H1 (cell line): ENCODE measurements around the gene GLB1L2. TPM values are rescaled to one million over a fixed set of nuclear protein-coding genes. Genes with fewer than 3 reads are reported as not detected.

Source experiments
- CBX5 ChIP-seq: fragments of 300-800, 300-1000 bp; sonication (generic); IDR thresholded peaks from 2 replicates; pipeline ENCODE4 v1.7.1; 2016; ENCODE audit warnings: antibody characterized with exemption, low read length, low read depth
- SIN3A ChIP-seq, 2 experiments: IDR thresholded peaks in 1 of 2; conservative IDR thresholded peaks in 1 of 2; 2 replicates each; pipeline ENCODE4 v1.6.1; 2011 to 2012; ENCODE audit warnings: low read length in 2 of 2, improper control_type of control experiment in 1 of 2, low read depth in 1 of 2, mild to moderate bottlenecking in 1 of 2
- ZNF274 ChIP-seq: IDR thresholded peaks from 2 replicates; pipeline ENCODE4 v1.7.0; 2012; ENCODE audit warnings: low read length, borderline replicate concordance; ENCODE audit errors: extremely low read depth
- polyA plus RNA-seq, 7 experiments: library from polyadenylated mRNA; depleted of rRNA in 3 of 7; stranded (reverse) in 5 of 7; unstranded in 2 of 7; fragments of >200 nt in 5 of 7; fragments of 200-250 nt in 2 of 7; gene quantifications; 1 replicate in 5 of 7; 2 replicates in 1 of 7; 4 replicates in 1 of 7; pipeline versions ENCODE4 v1.2.1 to v1.2.3, GENCODE V29; 2011 to 2013; ENCODE audit warnings: missing spikeins in 2 of 7, mixed read lengths in 2 of 7
- total RNA-seq: library from RNA; stranded (reverse); fragmentation: NEBNext Ultra II Directional; extraction: Animal tissue kit (Norgen Biotek cat#: 25700); gene quantifications from 2 replicates; pipeline ENCODE4 v1.2.1, GENCODE V29; 2021
- TF ChIP-seq, protein P1 (sequence below): fragments of 300-600 bp; sonication (generic); IDR thresholded peaks from 2 replicates; pipeline ENCODE4 v1.7.1; 2012; ENCODE audit warnings: low read length, moderate library complexity, mild to moderate bottlenecking, inconsistent platforms; ENCODE audit not compliant: insufficient replicate concordance

GLB1L2 gene
- total and polyA plus RNA-seq, 2 of the 8 experiments (the other 6 are each of a cell fraction or from before 2014, with no cell fraction given) = 4.4 to 7.9 TPM

DNA sequence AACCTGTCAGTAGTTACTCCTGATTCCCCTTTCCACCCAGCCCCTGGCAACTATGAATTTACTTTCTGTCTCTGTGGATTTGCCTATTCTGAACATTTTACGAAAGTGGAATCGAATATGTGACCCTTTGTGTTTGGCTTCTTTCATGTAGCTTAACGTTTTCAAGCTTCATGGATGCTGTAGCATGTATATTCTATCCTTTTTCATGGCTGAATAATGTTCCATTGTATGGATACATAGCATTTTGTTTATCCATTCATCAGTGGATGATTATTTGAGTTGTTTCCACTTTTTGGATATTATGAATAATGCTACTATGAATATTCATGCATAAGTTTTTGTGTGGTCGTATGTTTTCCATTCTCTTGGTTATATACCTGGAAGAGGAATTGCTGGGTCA lies 9.2 kb upstream of the GLB1L2 start (continued):
- TF ChIP-seq SIN3A (conservative IDR thresholded peaks at IDR 0.05 in 1 of 2, IDR thresholded peaks at IDR 0.05 in 1 of 2; ENCODE audit: low read depth in 1 of 2, low read length in 2 of 2) = no peak
- TF ChIP-seq, protein P1, sequence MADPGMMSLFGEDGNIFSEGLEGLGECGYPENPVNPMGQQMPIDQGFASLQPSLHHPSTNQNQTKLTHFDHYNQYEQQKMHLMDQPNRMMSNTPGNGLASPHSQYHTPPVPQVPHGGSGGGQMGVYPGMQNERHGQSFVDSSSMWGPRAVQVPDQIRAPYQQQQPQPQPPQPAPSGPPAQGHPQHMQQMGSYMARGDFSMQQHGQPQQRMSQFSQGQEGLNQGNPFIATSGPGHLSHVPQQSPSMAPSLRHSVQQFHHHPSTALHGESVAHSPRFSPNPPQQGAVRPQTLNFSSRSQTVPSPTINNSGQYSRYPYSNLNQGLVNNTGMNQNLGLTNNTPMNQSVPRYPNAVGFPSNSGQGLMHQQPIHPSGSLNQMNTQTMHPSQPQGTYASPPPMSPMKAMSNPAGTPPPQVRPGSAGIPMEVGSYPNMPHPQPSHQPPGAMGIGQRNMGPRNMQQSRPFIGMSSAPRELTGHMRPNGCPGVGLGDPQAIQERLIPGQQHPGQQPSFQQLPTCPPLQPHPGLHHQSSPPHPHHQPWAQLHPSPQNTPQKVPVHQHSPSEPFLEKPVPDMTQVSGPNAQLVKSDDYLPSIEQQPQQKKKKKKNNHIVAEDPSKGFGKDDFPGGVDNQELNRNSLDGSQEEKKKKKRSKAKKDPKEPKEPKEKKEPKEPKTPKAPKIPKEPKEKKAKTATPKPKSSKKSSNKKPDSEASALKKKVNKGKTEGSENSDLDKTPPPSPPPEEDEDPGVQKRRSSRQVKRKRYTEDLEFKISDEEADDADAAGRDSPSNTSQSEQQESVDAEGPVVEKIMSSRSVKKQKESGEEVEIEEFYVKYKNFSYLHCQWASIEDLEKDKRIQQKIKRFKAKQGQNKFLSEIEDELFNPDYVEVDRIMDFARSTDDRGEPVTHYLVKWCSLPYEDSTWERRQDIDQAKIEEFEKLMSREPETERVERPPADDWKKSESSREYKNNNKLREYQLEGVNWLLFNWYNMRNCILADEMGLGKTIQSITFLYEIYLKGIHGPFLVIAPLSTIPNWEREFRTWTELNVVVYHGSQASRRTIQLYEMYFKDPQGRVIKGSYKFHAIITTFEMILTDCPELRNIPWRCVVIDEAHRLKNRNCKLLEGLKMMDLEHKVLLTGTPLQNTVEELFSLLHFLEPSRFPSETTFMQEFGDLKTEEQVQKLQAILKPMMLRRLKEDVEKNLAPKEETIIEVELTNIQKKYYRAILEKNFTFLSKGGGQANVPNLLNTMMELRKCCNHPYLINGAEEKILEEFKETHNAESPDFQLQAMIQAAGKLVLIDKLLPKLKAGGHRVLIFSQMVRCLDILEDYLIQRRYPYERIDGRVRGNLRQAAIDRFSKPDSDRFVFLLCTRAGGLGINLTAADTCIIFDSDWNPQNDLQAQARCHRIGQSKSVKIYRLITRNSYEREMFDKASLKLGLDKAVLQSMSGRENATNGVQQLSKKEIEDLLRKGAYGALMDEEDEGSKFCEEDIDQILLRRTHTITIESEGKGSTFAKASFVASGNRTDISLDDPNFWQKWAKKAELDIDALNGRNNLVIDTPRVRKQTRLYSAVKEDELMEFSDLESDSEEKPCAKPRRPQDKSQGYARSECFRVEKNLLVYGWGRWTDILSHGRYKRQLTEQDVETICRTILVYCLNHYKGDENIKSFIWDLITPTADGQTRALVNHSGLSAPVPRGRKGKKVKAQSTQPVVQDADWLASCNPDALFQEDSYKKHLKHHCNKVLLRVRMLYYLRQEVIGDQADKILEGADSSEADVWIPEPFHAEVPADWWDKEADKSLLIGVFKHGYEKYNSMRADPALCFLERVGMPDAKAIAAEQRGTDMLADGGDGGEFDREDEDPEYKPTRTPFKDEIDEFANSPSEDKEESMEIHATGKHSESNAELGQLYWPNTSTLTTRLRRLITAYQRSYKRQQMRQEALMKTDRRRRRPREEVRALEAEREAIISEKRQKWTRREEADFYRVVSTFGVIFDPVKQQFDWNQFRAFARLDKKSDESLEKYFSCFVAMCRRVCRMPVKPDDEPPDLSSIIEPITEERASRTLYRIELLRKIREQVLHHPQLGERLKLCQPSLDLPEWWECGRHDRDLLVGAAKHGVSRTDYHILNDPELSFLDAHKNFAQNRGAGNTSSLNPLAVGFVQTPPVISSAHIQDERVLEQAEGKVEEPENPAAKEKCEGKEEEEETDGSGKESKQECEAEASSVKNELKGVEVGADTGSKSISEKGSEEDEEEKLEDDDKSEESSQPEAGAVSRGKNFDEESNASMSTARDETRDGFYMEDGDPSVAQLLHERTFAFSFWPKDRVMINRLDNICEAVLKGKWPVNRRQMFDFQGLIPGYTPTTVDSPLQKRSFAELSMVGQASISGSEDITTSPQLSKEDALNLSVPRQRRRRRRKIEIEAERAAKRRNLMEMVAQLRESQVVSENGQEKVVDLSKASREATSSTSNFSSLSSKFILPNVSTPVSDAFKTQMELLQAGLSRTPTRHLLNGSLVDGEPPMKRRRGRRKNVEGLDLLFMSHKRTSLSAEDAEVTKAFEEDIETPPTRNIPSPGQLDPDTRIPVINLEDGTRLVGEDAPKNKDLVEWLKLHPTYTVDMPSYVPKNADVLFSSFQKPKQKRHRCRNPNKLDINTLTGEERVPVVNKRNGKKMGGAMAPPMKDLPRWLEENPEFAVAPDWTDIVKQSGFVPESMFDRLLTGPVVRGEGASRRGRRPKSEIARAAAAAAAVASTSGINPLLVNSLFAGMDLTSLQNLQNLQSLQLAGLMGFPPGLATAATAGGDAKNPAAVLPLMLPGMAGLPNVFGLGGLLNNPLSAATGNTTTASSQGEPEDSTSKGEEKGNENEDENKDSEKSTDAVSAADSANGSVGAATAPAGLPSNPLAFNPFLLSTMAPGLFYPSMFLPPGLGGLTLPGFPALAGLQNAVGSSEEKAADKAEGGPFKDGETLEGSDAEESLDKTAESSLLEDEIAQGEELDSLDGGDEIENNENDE = no peak
- no peak for TF ChIP-seq CBX5
- TF ChIP-seq ZNF274 = no peak
- TF ChIP-seq, all 59 proteins: peak for 0
